Gastroesophageal sphincter (tissue), 3 donors: ENCODE measurements around the gene PPL.

ENCODE experiments used
- EP300 ChIP-seq: sonication (generic); formaldehyde crosslinking; IDR thresholded peaks from one replicate; pipeline ENCODE4 v1.6.1; 2017; ENCODE audit warnings: antibody characterized with exemption, mild to moderate bottlenecking
- POLR2AphosphoS5 ChIP-seq: sonication (generic); formaldehyde crosslinking; IDR thresholded peaks from one replicate; pipeline ENCODE4 v1.6.1; 2017; ENCODE audit warnings: antibody characterized with exemption
- TF ChIP-seq, protein P1 (sequence below), 4 experiments: fragments of 200-600 bp in 2 of 4; fragments of 450-650 bp in 2 of 4; sonication (generic) in 1 of 4; IDR thresholded peaks; one replicate each; pipeline ENCODE4 v1.5.1; 2017 to 2019; ENCODE audit warnings: antibody characterized with exemption in 4 of 4, mild to moderate bottlenecking in 2 of 4, moderate library complexity in 2 of 4

DNA sequence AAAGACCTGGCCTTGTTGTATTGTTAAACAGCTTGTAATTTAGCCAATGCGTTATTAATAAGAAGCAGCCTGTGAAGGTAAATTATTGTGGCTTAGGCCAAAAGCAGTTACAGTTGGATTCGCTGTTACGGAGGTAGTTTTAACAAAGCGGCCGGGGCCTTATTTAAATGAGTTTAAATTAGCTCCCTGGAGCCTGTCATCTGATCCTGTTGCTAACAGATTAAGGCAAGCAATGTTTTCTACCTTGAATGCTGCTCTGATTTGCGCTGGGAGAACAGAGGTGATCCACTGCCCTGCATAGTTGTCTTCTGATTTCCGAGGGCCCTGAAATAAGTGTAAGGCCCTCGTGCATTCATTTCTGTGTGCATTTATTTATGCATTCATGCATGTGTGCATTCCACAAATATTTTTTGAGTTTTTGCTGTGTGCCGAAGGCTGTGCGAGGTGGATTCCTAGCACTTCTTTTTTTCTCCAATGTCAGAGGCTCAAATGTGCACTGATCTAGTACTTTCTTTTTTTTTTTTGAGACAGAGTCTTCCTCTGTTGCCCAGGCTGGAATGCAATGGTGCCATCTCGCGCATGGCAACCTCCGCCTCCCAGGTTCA, 32.0 kb upstream of the PPL start:
- TF ChIP-seq, protein P1, sequence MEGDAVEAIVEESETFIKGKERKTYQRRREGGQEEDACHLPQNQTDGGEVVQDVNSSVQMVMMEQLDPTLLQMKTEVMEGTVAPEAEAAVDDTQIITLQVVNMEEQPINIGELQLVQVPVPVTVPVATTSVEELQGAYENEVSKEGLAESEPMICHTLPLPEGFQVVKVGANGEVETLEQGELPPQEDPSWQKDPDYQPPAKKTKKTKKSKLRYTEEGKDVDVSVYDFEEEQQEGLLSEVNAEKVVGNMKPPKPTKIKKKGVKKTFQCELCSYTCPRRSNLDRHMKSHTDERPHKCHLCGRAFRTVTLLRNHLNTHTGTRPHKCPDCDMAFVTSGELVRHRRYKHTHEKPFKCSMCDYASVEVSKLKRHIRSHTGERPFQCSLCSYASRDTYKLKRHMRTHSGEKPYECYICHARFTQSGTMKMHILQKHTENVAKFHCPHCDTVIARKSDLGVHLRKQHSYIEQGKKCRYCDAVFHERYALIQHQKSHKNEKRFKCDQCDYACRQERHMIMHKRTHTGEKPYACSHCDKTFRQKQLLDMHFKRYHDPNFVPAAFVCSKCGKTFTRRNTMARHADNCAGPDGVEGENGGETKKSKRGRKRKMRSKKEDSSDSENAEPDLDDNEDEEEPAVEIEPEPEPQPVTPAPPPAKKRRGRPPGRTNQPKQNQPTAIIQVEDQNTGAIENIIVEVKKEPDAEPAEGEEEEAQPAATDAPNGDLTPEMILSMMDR (IDR thresholded peaks at IDR 0.05), result no peak
- no peak for TF ChIP-seq POLR2AphosphoS5
- no peak for TF ChIP-seq EP300
